NCI-H1092 (cell line): Measurements from ENCODE around the gene KLK8.

Experiments used
- DNase-seq: peaks from one replicate; lab custom pipeline; 2025; lab: John Stamatoyannopoulos, UW

The KLK8 gene, protein sequence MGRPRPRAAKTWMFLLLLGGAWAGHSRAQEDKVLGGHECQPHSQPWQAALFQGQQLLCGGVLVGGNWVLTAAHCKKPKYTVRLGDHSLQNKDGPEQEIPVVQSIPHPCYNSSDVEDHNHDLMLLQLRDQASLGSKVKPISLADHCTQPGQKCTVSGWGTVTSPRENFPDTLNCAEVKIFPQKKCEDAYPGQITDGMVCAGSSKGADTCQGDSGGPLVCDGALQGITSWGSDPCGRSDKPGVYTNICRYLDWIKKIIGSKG

DNA sequence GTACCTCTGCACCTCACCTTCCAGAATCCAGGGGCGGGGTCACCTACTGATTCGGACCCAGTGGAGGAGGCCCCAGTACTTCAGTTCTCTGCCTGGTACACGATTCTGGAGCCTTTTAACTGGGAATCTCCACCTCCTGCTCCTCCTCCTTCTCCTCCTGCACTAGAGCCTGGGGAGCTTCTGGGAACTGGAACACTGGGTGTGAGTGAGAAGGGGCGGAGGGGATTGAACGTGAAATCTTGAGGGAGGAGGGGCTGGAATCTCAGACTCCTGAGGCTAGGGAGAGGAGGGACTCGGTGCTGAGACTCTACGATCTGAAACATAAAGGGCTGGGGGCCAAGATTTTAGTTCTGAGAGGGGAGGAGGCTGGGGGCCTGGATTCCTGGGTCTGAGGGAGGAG, at the start of gene KLK8:
Gene KLK8, minus strand, starts transcription at position 90 of the 400 bp plus-strand sequence. CDS start 437 bp downstream, outside the sequence.
- no peak for DNase-seq

DNA sequence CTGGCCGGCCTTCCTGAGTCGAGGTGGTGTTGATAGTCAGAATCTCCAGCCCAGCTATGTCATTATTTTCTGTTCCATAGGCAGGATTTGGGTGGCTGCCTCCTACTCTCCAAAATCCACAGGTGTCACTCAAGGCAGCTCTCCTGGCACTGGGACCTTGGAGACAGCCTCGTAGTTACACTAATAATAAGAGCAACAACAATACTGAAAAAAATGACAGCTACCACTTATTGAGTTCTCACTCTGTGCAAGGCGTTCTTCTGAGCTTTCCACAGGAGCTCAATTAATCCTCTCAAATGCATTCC, 45.6 kb upstream of the KLK8 start:
- no peak for DNase-seq

DNA sequence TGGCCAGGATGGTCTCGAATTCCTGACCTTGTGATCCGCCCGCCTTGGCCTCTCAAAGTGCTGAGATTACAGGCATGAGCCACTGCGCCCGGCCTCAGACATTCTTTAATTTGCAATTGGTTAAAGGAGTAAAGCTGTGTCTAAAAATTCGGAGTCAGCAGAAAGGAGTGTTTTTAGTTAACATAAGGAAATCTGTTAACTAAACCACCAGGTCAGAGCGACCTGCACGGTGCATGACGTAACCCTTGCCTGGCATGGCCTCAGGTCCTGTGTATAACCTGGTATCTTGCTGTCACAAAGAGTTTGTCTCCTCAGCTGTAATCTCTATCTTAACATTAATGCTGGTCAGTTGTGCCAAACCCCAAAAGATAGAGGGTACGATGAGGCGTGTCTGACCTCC, 42.9 kb upstream of the KLK8 start:
- no peak for DNase-seq

DNA sequence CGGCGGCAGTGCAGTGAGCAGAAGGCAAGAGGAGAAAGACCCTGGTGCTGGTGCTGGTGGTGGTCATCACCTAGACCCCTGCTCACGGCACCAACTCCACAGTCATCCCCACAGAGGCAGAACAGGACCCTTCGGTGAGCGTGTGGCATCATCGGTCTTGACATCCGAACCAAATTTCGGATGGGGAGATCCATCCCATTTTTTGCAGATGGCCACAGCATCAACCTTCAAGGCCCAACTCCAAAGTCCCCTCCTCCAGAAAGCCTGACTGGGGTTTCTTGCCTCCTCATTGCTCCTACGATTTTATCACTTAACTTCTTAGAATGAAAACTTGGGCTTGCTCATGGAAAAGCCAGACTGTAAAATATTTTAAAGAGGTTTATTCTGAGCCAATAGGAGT, 42.1 kb upstream of the KLK8 start:
- DNase-seq: no peak

DNA sequence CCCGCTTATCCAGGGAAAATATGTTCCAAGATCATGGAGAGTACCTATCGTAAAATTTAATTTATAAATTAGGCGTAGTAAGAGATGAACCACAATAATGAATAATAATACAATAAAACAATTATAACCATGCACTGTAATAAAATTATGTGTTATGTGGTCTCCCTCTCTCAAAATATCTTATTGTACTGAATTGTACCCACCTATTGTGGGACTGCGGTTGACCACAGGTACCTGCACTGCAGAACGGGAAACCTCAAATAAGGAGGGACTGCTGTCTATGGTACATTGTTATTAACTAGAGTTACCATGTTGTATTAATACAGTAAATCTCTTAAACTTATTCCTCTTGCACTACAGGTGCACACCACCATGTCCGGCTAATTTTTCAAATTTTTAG, 38.7 kb upstream of the KLK8 start:
- DNase-seq: no peak

DNA sequence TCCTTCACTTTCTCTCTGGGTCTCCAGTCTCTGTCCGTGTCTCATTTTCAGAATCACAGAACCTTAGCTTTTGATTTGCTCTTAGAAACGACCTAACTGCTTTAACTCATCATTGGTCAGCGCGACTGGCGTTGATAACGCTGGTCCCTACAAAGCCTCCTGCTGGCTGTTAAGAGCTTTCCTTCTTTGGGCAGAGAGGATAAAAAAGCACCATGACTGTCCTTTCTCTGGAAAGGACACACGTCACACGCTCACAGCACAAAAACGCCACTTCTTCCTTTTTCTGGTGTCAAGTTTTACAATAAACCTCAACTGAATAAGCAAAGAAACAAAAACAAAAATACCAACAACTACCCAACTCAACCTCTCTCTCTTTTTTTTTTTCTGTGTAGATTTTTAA, 35.1 kb upstream of the KLK8 start:
- no peak for DNase-seq

DNA sequence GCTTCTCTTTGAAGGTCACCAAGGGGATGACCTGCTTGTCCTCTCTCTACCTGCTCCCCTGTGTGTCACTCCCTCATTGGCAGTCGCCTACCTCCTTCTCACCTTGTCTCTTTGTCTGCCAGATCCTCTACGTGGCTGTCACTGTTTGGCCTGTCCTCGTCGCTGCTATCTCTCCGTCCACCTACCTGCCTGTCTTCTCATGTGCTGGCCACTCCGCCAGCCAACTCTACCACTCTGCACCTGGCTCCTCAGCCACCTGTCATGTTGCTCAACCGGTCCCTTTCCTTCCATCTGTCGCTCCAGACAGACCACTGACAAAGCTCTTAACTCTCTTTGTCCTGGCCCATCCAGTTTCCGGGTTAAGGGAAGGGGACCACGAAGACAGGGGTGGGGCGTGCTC, 33.3 kb upstream of the KLK8 start, which contains the start of gene KLK12:
Gene KLK12, minus strand, starts transcription at position 299 of the 400 bp plus-strand sequence. CDS start 381 bp downstream, outside the sequence.
- DNase-seq: no peak

DNA sequence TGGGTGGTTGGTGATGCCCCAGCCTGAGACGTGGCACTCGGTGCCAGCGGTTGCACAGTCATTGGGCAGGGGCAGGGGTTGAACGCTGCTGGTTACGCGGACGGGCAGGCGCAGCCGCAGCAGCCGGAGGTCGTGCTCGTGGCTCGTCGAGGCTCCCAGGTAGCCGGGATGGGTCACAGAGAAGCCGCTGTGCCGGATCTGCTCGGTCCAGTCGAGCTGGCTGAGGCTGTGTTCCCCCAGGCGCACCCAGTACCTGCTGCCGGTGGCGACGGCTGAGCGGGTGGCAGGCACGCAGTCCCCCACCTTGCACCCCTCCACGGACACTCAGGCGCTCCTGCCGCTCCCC, 30.4 kb upstream of the KLK8 start:
- no peak for DNase-seq

DNA sequence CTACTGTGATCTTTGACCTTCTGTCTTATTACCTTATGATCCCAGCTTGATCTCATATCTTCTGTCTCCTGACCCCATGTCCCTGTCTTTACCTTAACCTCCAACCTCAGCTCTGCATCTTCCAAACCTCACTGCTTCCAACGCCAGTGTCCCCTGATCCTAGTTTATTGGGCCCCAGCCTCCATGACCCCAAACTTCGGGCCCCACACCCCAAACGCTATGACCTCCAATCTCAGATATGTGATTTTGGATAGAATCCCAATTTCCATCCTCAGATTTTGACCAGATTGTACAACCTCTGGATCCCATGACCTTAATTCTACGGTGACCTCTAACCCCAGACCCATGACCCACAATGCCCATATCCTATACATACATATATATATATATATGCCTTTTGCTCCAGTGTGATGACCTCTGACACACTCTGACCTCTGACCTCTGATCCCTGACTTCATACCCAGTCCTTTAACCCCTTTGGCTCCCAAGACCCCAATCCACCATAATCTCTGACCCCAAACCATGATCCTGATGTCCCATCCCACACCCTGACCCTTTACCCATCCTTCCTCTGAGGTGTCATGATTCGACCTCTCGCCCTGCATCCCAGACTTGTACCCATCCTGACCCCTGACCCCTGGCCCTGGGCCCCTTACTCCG, 29.9 kb upstream of the KLK8 start:
- no peak for DNase-seq

DNA sequence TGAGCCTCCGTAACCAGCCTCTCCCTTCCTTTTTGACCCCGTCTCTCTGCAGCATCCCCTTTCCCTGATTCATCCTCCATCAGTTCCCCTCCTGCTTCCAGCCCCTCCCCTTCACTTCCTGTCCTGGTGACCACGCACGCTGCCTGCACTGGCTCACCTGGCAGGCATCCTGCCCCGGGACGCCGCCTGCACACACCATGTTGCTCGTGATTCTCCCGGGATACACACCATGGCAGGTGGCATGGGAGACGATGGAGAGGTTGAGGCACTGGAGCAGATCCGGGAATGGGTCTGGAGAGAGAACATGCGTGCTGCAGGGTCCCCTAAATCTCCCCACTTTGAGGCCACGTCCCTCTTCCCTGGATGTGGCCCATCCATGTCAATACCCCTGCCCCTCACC, 29.2 kb upstream of the KLK8 start:
- no peak for DNase-seq

DNA sequence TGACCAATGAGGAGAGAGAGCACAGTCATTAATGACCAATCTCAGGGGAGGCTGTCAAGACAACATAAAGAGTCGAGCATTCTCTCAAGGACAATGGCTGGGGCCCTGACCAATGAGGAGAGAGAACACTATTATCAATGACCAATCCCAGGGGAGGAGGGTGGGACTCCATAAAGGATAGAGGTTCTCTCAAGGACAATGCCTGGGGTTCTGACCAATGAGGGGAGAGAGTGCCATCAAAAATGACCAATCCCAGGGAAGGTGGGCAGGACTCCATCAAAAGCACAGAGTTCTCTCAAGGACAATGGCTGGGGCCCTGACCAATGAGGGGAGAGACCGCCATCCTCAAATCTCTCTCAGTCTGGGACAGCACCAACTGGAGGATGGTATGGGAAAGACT, 28.3 kb upstream of the KLK8 start:
- DNase-seq: no peak

DNA sequence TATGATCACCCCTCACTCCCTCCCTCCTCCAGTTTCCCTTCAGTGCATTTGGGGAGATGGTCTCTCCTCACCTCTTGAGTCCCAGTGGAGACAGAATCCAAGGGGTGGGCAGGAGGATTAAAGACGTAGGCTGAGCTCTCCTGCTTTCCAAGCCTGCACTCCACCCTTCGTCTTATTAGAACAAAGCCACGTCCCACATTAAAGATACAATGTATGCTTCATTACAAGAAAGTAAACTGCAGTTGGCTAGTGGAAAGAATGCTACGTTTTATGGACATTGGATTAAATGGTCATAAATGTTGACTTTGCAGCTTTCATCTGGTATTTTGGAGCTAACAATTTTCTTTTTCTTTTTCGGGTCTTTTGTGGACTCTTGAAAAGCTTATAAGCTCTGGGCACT, 26.5 kb upstream of the KLK8 start:
- DNase-seq: no peak

DNA sequence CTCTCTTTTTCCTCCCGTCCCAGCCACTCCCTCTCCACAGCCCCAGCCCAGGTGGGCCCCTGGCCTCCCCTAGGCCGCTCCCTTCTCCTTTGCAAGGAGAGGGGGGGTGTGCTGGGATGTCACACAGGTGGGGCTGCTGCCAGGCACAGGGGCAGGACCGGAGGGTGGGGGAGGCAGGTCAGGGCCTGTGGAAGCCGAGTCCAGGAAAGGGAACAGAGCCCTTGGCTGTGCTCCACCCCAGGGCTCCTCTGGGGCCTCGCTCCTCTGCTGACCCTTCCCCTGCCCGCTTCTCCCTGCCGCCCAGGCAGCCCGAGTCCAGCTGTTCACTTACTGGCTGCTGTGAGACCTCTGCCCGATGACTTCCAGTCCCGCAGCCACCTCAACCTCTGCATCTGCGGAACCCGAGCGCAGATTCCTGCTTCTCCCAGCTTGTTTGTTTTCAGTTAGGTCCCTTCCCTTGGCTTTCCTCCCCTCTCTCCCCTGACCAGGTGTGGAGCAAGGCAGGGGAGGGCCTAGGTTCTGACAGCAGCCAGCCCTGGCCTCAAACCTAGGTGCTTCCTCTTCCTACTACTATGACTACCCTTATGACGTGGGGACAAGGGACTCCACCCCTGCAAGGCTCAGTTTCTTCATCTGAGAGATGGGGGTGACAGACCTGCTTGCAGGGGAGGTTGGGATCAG, 25.9 kb upstream of the KLK8 start:
- no peak for DNase-seq

DNA sequence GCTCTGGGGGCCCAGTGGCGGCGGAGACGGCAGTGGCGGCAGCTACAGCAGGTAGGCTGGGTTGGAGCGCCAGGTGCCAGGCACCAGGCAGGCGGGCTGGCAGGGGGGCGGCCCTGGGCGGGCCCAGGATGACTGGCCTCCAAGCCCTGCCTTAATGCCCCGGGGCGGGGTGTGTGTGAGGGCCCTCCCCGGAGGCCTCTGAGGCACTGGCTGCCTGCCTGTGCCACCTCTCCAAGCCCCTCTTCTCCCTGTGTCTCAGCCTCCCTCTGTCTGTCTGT, 25.1 kb upstream of the KLK8 start, which contains the start of gene KLK11:
Gene KLK11, minus strand, starts transcription at position 63 of the 278 bp plus-strand sequence. CDS start 985 bp downstream, outside the sequence.
- no peak for DNase-seq

DNA sequence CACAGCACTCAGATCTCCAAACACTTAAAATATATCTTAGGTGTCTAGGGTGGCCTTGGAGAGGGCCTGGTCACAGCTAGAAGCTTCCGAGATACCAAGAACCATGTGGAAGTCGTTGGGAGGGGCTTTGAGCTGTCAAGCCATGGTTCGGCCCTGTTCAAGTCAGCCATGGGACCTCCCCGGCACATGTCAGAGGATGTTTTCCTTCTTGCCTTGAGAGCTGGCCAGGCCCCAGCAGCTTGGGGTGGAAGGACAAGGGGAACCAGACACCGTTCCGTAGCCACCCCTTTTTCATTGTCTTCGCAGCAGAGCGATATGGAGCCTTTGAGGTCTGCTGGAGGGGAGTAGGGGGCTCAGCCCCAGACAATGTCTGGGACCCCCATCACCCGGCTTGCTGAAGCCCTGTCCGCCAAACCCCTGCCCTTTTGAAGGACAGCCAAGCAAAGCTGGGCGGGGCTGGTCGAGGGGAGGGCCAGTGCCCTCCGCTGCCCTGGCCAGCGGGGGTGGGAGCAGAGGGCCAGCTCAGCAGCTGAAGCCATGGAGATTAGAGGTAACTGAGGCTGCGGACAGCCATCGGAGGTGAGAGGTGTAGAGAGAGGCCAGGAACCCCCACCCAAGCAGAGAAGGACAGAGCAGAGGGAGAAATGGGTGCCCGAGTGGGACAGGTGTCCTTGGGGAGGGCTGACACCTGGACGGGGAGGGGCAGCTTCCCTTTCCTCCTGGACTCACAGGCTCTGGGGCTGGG, 24.6 kb upstream of the KLK8 start:
- DNase-seq: no peak

DNA sequence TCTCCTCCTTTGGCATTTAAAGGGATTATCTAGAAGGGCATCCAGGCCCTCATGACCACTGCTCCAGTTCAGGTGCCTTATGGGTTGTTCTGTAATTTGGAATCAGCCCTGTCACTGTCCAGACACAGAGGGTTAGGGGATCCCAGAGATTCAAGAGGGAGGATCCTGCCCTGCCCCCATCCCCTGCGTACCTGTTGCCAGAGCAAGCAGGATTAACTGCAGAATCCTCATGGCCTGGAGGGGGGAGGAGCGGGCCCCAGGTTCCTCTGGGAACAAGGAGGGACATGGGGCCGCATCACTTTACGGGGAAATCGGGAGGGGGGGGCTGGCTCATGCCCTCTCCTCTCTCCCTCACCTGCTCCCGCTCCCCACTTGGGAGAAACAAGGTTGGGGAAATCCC, 24.0 kb upstream of the KLK8 start:
- no peak for DNase-seq

DNA sequence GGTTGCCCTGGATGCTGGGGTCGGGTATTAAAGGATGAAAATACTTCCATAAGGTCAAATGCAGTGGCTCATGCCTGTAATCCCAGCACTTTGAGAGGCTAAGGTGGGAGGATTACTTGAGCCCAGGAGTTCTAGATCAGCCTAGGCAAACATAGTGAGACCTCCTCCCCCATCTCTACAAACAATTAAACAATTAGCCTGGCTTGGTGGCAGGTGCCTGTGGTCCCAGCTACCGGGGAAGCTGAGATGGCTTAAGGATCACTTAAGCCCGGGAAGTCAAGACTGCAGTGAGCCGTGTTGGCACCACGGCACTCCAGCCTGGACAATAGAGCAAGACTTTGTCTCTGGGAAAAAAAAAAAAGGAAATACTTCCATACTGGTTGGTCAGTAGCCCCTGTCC, 23.5 kb upstream of the KLK8 start:
- DNase-seq: no peak

DNA sequence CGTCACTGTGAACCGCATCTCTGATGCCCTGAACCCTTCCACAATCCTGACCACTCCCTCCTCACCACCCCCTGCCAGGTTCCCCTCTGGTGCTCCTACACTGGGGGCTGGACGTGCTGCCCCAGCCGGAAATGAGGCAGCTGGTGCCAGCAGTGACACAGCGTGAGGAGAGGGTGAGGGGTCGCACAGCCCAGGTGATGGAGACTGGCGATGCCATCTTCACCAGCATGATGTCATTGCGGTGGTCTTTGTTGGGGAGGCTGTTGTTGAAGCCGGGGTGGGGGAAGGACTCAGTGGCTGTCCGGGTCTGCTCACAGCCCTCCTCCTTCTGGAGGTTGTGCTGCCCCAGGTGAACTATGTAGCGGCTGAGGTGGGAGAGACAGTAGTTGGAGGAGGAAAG, 22.5 kb upstream of the KLK8 start:
- no peak for DNase-seq

DNA sequence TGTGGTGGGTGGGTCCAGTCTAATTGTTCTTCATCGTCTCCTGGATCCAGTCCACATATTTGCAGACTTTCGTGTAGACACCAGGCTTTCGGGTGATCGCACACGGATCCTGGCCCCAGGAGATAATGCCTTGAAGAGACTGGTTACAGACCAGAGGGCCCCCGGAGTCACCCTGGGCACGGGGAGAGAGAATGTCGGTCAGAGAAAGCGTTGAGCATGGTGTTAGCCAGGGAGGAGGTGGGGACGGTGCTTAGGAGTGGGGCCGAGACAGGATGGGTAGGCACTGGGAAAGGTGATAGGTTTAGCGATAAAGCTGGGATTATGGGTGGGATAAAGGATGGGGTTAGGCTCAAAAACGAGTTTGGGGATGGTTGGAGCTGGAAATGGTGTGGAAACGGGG, 21.1 kb upstream of the KLK8 start:
- DNase-seq: no peak

DNA sequence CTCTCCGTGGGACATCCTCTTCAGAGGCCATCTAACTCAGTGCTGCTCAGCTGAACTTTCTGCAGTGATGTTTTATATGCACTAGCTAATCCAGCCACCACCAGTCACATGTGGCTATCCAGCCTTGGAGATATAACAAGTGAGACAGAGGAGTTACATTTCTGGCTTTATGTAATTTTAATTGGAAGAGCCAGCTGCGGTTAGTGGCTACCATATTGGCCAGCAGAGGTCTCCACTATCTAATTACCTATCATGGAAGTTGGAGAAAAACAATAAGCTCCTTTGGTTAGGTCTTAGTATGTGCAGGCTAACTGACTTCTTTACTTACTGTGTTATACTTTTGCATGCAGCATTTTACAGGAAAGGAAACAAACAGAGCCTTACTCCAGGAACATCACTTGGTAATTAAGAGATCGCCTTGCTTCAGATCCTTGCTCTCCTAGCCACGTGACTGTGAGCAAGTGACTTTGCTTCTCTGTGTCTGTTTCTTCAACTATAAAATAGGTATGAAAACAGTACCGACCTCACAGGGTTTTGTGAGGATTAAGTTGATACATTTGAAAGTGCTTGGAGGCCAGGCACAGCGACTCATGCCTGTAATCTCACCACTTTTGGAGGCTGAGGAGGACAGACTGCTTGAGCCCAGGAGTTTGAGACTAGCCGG, 19.7 kb upstream of the KLK8 start:
- no peak for DNase-seq

DNA sequence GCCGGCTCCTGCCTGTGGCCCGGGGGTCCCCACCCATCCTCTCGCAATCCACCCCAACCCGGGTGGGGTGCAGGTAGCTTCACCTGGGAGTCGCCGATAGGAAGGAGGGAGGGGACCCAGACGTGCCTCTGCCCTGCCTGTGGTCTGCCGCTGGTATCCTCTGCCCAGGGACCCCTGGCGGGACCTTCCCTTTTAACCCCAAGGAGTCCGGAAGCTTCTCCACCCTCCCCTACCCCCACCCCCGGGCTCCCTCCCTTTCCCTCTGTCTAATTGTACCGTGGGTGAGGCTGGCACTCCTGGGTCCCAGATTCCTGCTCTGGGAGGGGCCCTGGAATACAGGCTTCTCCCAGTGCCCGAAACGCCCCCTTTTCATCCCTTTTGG, 18.1 kb upstream of the KLK8 start, which contains the start of gene KLK10:
Gene KLK10, minus strand, starts transcription at position 166 of the 382 bp plus-strand sequence. CDS start 579 bp downstream, outside the sequence.
- no peak for DNase-seq
